PC-9 (cell line): ENCODE results near the gene NANOGP8. TPM values are rescaled to one million over a fixed set of nuclear protein-coding genes. Genes with fewer than 3 reads are reported as not detected.
A peak's percentile ranks its signal among the peaks of the same experiment; 100 is the strongest.

Source experiments
- BruUV-seq: library from RNA; stranded (reverse); fragments of 400-500 nt; replicated peaks from 2 replicates; lab custom pipeline; 2021; lab: Mats Ljungman, UMichigan
- CTCF ChIA-PET: fragments of 300-600 bp; sonication (Branson Sonifier 250); formaldehyde crosslinking; loops from one replicate; lab custom pipeline; 2022; ENCODE audit warnings: antibody characterized with exemption; lab: Charles Lee
- POLR2A ChIA-PET: fragments of 300-600 bp; sonication (Branson Sonifier 250); formaldehyde crosslinking; loops from one replicate; lab custom pipeline; 2022; ENCODE audit warnings: antibody characterized with exemption; ENCODE audit not compliant: unreplicated experiment; lab: Charles Lee
- DNase-seq, 2 experiments: peaks; one replicate each; pipeline versions ENCODE4 v3.0.0 to v3.0.0-alpha.2; 2015 to 2022; ENCODE audit warnings: mixed read lengths in 1 of 2
- H2AFZ ChIP-seq: fragments of 200-600 bp; sonication (generic); 2 replicates; pipeline ENCODE4 v1.8.1; 2017; ENCODE audit warnings: antibody characterized with exemption
- H3F3A ChIP-seq: fragments of 200-600 bp; sonication (generic); 2 replicates; pipeline ENCODE4 v1.8.1; 2017; ENCODE audit warnings: antibody characterized with exemption, mild to moderate bottlenecking, low read depth; ENCODE audit not compliant: insufficient read depth
- H3K27ac ChIP-seq: fragments of 200-600 bp; sonication (generic); 2 replicates; pipeline ENCODE4 v1.6.1; 2016; ENCODE audit warnings: mixed run types
- H3K27me3 ChIP-seq: fragments of 200-600 bp; sonication (generic); 2 replicates; pipeline ENCODE4 v1.6.1; 2016; ENCODE audit warnings: low read depth, mixed run types; ENCODE audit not compliant: insufficient read depth
- H3K36me3 ChIP-seq: fragments of 200-600 bp; sonication (generic); 2 replicates; pipeline ENCODE4 v1.6.1; 2016; ENCODE audit warnings: low read depth, mixed run types
- H3K4me1 ChIP-seq: fragments of 200-600 bp; sonication (generic); replicated peaks from 2 replicates; pipeline ENCODE4 v1.6.1; 2016; ENCODE audit warnings: mixed run types; ENCODE audit not compliant: insufficient read depth
- H3K4me2 ChIP-seq: fragments of 200-600 bp; sonication (generic); 2 replicates; pipeline ENCODE4 v1.6.1; 2017; ENCODE audit warnings: mixed run types
- H3K4me3 ChIP-seq: fragments of 200-600 bp; sonication (generic); 2 replicates; pipeline ENCODE4 v1.6.1; 2016; ENCODE audit warnings: mixed run types
- H3K79me2 ChIP-seq: fragments of 200-600 bp; sonication (generic); 2 replicates; pipeline ENCODE4 v1.6.1; 2017; ENCODE audit warnings: low read depth, mixed run types
- H3K9me2 ChIP-seq: fragments of 200-600 bp; sonication (generic); 2 replicates; pipeline ENCODE4 v1.8.1; 2017; ENCODE audit warnings: mild to moderate bottlenecking; ENCODE audit not compliant: insufficient read depth
- H3K9me3 ChIP-seq: fragments of 200-600 bp; sonication (generic); 2 replicates; pipeline ENCODE4 v1.8.1; 2016; ENCODE audit warnings: low read depth; ENCODE audit not compliant: insufficient read depth
- H4K20me1 ChIP-seq: fragments of 200-600 bp; sonication (generic); 2 replicates; pipeline ENCODE4 v1.8.1; 2017; ENCODE audit not compliant: insufficient read depth
- EZH2 ChIP-seq: fragments of 200-600 bp; sonication (generic); IDR thresholded peaks from 2 replicates; pipeline ENCODE4 v1.8.0; 2017; ENCODE audit warnings: antibody characterized with exemption, low read depth
- intact Hi-C: fragments of 100-400 bp; cut with micrococcal nuclease; formaldehyde crosslinking; loops from one replicate; pipeline ENCODE4 v1.10.0; 2022; ENCODE audit not compliant: unreplicated experiment
- total RNA-seq: library from RNA; stranded (reverse); gene quantifications from 2 replicates; pipeline ENCODE4 v1.2.3, GENCODE V29; 2021
- TF ChIP-seq, protein P1 (sequence below): fragments of 200-600 bp; sonication (generic); conservative IDR thresholded peaks from 2 replicates; pipeline ENCODE4 v1.6.1; 2017; ENCODE audit warnings: mixed run types, antibody characterized with exemption, mild to moderate bottlenecking, moderate library complexity

Gene NANOGP8
- total RNA-seq, 1 experiment from 2014 or later, result not detected

DNA sequence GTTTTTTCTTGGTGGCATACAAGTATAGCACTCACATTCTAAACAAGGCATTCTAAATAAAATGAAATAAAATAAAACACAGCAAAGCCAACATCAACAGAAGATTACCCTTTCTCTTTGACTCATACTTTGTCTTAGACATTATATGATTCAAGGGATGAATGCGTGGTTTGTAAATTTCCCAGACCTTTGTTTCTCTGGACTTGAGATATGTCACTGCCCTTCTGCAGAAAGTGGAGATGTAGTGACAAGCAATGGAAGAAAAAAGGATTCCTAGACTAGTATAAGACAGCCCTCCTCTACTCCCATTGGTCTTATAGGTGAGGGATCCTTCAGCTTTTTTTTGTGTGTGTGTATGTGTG is 22.4 kb downstream of the NANOGP8 start:
- Histone ChIP-seq H3K9me2 (no peaks in the 10 kb centered on the region), H3K36me3 (no peaks in the 10 kb centered on the region), H3K4me2 (no peak overlapping the region), H3F3A (no peaks in the 10 kb centered on the region), H2AFZ (no peak overlapping the region), H3K27me3 (no peaks in the 10 kb centered on the region), H3K79me2 (no peaks in the 10 kb centered on the region), H4K20me1 (no peaks in the 10 kb centered on the region), H3K4me3 (no peak overlapping the region), H3K27ac (no peak overlapping the region), H3K4me1 (peaks cover 16% of the 10 kb centered on the region; the same call in 1 of the 2 replicates), H3K9me3 (no peaks in the 10 kb centered on the region)
- DNase-seq, result no peak
- ChIA-PET POLR2A (no interaction called here), CTCF (no interaction called here)
- BruUV-seq, result no TSS peak
- TF ChIP-seq, protein P1, sequence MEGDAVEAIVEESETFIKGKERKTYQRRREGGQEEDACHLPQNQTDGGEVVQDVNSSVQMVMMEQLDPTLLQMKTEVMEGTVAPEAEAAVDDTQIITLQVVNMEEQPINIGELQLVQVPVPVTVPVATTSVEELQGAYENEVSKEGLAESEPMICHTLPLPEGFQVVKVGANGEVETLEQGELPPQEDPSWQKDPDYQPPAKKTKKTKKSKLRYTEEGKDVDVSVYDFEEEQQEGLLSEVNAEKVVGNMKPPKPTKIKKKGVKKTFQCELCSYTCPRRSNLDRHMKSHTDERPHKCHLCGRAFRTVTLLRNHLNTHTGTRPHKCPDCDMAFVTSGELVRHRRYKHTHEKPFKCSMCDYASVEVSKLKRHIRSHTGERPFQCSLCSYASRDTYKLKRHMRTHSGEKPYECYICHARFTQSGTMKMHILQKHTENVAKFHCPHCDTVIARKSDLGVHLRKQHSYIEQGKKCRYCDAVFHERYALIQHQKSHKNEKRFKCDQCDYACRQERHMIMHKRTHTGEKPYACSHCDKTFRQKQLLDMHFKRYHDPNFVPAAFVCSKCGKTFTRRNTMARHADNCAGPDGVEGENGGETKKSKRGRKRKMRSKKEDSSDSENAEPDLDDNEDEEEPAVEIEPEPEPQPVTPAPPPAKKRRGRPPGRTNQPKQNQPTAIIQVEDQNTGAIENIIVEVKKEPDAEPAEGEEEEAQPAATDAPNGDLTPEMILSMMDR, result no peak
- no peak for TF ChIP-seq EZH2
- intact Hi-C loops, result loop anchor here (5.0 kb wide), 1 partner anchor 75 kb away; the partner anchor contains the start of gene ZNF770

DNA sequence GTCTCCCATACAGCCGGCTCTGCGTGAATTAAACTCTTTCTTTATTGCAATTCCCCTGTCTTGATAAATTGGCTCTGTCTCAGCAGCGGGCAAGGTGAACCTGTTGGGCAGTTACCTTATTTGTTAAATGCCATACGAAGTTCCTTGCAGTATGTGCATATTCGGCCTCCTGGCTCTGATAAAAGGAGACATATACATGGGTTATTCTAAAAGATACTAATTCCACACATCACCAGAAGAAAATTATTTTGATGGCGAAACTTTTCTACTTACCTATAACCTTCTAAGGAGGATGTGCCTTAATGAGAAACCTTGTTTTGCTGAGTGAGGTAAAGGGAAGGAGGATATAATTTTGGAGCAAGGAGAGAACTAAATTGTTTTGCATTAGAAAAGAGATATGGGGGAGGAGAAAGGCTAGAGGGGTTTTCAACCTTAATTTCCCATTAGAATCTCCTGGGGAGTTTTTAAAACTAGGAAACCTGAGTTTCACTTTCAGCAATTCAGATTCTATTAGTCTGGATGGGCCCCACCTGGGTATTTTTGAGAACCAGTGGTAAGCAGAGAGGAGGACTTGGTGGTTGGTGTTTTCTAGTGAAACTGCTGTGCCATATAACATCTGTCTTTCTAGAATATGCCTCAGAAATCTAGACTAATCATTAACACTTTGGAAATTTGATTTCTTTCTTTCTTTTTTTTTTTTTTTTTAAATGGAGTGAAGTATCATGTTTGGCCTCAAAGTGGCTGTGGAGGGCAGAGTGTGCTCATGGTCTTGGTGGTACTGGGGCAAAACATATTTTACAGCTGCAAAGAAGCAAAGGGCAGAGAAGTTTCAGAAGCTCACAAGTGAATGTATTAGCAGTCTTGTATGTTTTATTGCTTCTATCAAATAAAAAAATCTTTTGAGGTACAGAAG is 23.0 kb downstream of the NANOGP8 start:
- Histone ChIP-seq H4K20me1 (no peaks in the 10 kb centered on the region), H3K4me1 (peaks cover 16% of the 10 kb centered on the region; the same call in 1 of the 2 replicates), H3K27ac (no peak overlapping the region), H3K79me2 (no peaks in the 10 kb centered on the region), H3K4me3 (no peak overlapping the region; the same call in 1 of the 2 replicates), H3F3A (no peaks in the 10 kb centered on the region), H3K9me2 (no peaks in the 10 kb centered on the region), H3K27me3 (no peaks in the 10 kb centered on the region), H3K9me3 (no peaks in the 10 kb centered on the region), H2AFZ (no peak overlapping the region; the same call in 1 of the 2 replicates), H3K36me3 (no peaks in the 10 kb centered on the region), H3K4me2 (peak overlapping the region; percentile 59)
- no peak for DNase-seq
- no TSS peak for BruUV-seq
- TF ChIP-seq, protein P1, result no peak
- no peak for TF ChIP-seq EZH2
- intact Hi-C loops, result loop anchor here (5.0 kb wide), 1 partner anchor 75 kb away; the partner anchor contains the start of gene ZNF770
- ChIA-PET CTCF (no interaction called here), POLR2A (no interaction called here)

DNA sequence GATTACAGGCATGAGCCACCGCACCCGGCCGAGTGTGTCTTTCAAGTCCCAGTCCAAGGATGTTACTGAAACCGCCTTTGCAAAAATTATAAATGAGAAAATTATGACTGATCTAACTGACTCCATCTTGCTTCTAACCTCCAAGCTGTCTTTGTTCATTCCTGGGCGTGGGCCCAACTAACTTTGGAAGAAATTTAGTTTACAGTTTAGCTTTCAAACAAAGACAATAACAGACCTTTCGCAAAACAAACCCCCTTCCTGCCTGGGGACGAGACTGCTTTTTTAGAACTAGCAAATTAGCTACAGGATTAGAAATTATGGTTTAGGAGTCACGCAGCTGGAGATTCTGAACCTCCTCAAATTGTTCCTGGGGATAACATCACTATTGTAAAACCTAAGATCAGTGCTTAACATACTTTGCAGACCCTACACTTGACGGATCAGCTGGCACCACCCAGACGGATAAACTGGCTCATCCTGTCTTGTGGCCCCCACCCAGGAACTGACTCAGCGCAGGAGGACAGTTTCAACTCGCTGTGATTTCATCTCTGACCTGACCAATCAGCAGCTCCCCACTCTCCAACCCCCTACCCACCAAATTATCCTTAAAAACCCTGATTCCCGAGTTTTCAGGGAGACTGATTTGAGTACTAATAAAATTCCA is 23.8 kb downstream of the NANOGP8 start:
- CTCF ChIA-PET, result no interaction called here
- TF ChIP-seq EZH2, result no peak
- TF ChIP-seq, protein P1, result no peak
- Histone ChIP-seq H4K20me1 (no peaks in the 10 kb centered on the region), H3K27me3 (no peaks in the 10 kb centered on the region), H3K9me3 (no peaks in the 10 kb centered on the region), H3F3A (no peaks in the 10 kb centered on the region), H3K79me2 (no peaks in the 10 kb centered on the region), H3K27ac (no peak overlapping the region), H3K4me3 (no peak overlapping the region; the same call in 1 of the 2 replicates), H3K4me2 (peak overlapping the region; percentile 59), H3K9me2 (no peaks in the 10 kb centered on the region), H2AFZ (no peak overlapping the region; the same call in 1 of the 2 replicates), H3K36me3 (no peaks in the 10 kb centered on the region), H3K4me1 (peaks cover 16% of the 10 kb centered on the region; the same call in 1 of the 2 replicates)
- peak in 1 of 2 experiments; percentile 41 for DNase-seq
- BruUV-seq, result no TSS peak
- intact Hi-C loops, result loop anchor here (5.0 kb wide), 1 partner anchor 74 kb away; the partner anchor contains the start of gene ZNF770
- POLR2A ChIA-PET, result interaction anchor here (0.6 kb wide), 1 partner anchor 63 kb away, joined by 3 read pairs; no protein-coding TSS in a partner anchor
